ENCODE data around the gene KY. TPM values are rescaled to one million over a fixed set of nuclear protein-coding genes. Genes with fewer than 3 reads are reported as not detected.

Gene KY
- total and polyA plus RNA-seq, 2 donors (not counting 1 experiment from before 2014, with no cell fraction given), result under 0.01 to 0.12 TPM

GRCh38 chr3:134647902-134648760 is 2.7 kb downstream of the KY start:
- DNase-seq (ENCODE audit: low read depth in 2 of 2), result no peak
- no peaks in the 10 kb centered on the region for H3K4me1 ChIP-seq (ENCODE audit: control insufficient read depth, extremely low read depth, insufficient read depth, low read length)
- H3K9me3 ChIP-seq (ENCODE audit: control insufficient read depth, insufficient read depth, low read depth, low read length), result no peaks in the 10 kb centered on the region

GRCh38 chr3:134646086-134646485 is 4.7 kb downstream of the KY start:
- no peak for TF ChIP-seq EZH2 (IDR thresholded peaks at IDR 0.05; ENCODE audit: low read length, missing control alignments)
- no peak for TF ChIP-seq CTCF (conservative IDR thresholded peaks at IDR 0.05 in 1 of 2, IDR thresholded peaks at IDR 0.05 in 1 of 2; ENCODE audit: low read depth in 1 of 2, low read length in 2 of 2)
- Histone ChIP-seq H3K27ac (ENCODE audit: insufficient read depth, low read length) (no peak overlapping the region), H3K9ac (ENCODE audit: insufficient read depth, low read length) (no peak overlapping the region)

More at GRCh38 chr3:134647902-134648760, 2.7 kb downstream of the KY start:
- Histone ChIP-seq H3K4me3 (replicated peaks in 1 of 4; ENCODE audit: control extremely low read depth in 1 of 4, insufficient read depth in 1 of 4, low read depth in 3 of 4, low read length in 4 of 4) (no peak overlapping the region), H3K36me3 (ENCODE audit: control insufficient read depth, insufficient read depth, low read length) (no peaks in the 10 kb centered on the region), H3K27ac (ENCODE audit: insufficient read depth, low read length) (no peak overlapping the region), H3K9ac (ENCODE audit: insufficient read depth, low read length) (no peak overlapping the region), H3K79me2 (ENCODE audit: control insufficient read depth, insufficient read depth, low read length) (no peaks in the 10 kb centered on the region), H3K27me3 (ENCODE audit: control insufficient read depth, insufficient read depth, low read length) (no peaks in the 10 kb centered on the region), H3K4me2 (ENCODE audit: extremely low read depth, insufficient read depth, low read length) (no peak overlapping the region), H4K20me1 (ENCODE audit: control insufficient read depth, extremely low read depth, insufficient read depth, low read length) (no peaks in the 10 kb centered on the region), H2AFZ (ENCODE audit: low read length) (no peak overlapping the region)
- TF ChIP-seq EZH2 (IDR thresholded peaks at IDR 0.05; ENCODE audit: low read length, missing control alignments), result no peak

GRCh38 chr3:134645515-134645914 is 5.3 kb downstream of the KY start:
- Histone ChIP-seq H3K4me3 (replicated peaks in 1 of 4; ENCODE audit: control extremely low read depth in 1 of 4, insufficient read depth in 1 of 4, low read depth in 3 of 4, low read length in 4 of 4) (no peak overlapping the region), H3K4me1 (ENCODE audit: control insufficient read depth, extremely low read depth, insufficient read depth, low read length) (no peaks in the 10 kb centered on the region), H3K9ac (ENCODE audit: insufficient read depth, low read length) (no peak overlapping the region), H3K9me3 (ENCODE audit: control insufficient read depth, insufficient read depth, low read depth, low read length) (no peaks in the 10 kb centered on the region), H3K27ac (ENCODE audit: insufficient read depth, low read length) (no peak overlapping the region), H3K79me2 (ENCODE audit: control insufficient read depth, insufficient read depth, low read length) (no peaks in the 10 kb centered on the region), H4K20me1 (ENCODE audit: control insufficient read depth, extremely low read depth, insufficient read depth, low read length) (no peaks in the 10 kb centered on the region), H3K4me2 (ENCODE audit: extremely low read depth, insufficient read depth, low read length) (no peak overlapping the region), H3K27me3 (ENCODE audit: control insufficient read depth, insufficient read depth, low read length) (no peaks in the 10 kb centered on the region), H2AFZ (ENCODE audit: low read length) (no peak overlapping the region), H3K36me3 (ENCODE audit: control insufficient read depth, insufficient read depth, low read length) (no peaks in the 10 kb centered on the region)
- no peak for DNase-seq (ENCODE audit: low read depth in 2 of 2)
- no peak for TF ChIP-seq EZH2 (IDR thresholded peaks at IDR 0.05; ENCODE audit: low read length, missing control alignments)
- TF ChIP-seq CTCF (conservative IDR thresholded peaks at IDR 0.05 in 1 of 2, IDR thresholded peaks at IDR 0.05 in 1 of 2; ENCODE audit: low read depth in 1 of 2, low read length in 2 of 2), result no peak

More at GRCh38 chr3:134646086-134646485, 4.7 kb downstream of the KY start:
- H3K79me2 ChIP-seq (ENCODE audit: control insufficient read depth, insufficient read depth, low read length), result no peaks in the 10 kb centered on the region
- no peaks in the 10 kb centered on the region for H3K27me3 ChIP-seq (ENCODE audit: control insufficient read depth, insufficient read depth, low read length)
- no peak overlapping the region for H2AFZ ChIP-seq (ENCODE audit: low read length)
- no peak for DNase-seq (ENCODE audit: low read depth in 2 of 2)
- no peak overlapping the region for H3K4me3 ChIP-seq (replicated peaks in 1 of 4; ENCODE audit: control extremely low read depth in 1 of 4, insufficient read depth in 1 of 4, low read depth in 3 of 4, low read length in 4 of 4)
- H3K4me1 ChIP-seq (ENCODE audit: control insufficient read depth, extremely low read depth, insufficient read depth, low read length), result no peaks in the 10 kb centered on the region
- H4K20me1 ChIP-seq (ENCODE audit: control insufficient read depth, extremely low read depth, insufficient read depth, low read length), result no peaks in the 10 kb centered on the region
- H3K4me2 ChIP-seq (ENCODE audit: extremely low read depth, insufficient read depth, low read length), result no peak overlapping the region
- no peaks in the 10 kb centered on the region for H3K9me3 ChIP-seq (ENCODE audit: control insufficient read depth, insufficient read depth, low read depth, low read length)
- no peaks in the 10 kb centered on the region for H3K36me3 ChIP-seq (ENCODE audit: control insufficient read depth, insufficient read depth, low read length)

All from fibroblast of lung (primary cell).